Left kidney (tissue), 2 donors: ENCODE results near the gene SPDYC. TPM values are rescaled to one million over a fixed set of nuclear protein-coding genes. Genes with fewer than 3 reads are reported as not detected.
"Not testable (repeated sequence)": the region's sequence is repeated elsewhere in the genome, so short reads cannot be mapped to it uniquely, and the experiment has no call there.

Experiments
- DNase-seq: peaks from one replicate; pipeline ENCODE4 v3.0.0-alpha.2; 2013
- polyA plus RNA-seq: library from polyadenylated mRNA; unstranded; fragments of 120-200 nt; gene quantifications from one replicate; pipeline ENCODE4 v1.2.1, GENCODE V29; 2013; ENCODE audit not compliant: insufficient read length

Gene SPDYC
- polyA plus RNA-seq, 1 donor: not detected

GRCh38 chr11:65169164-65169641 lies 830 bp upstream of the SPDYC start:
- DNase-seq: no peak

- DNase-seq: no peak
These were observed 2.6 kb downstream of the SPDYC start for GRCh38 chr11:65172600-65172999.

- DNase-seq: not testable (repeated sequence)
These were observed 4.6 kb downstream of the SPDYC start for GRCh38 chr11:65174571-65175010.

DNA sequence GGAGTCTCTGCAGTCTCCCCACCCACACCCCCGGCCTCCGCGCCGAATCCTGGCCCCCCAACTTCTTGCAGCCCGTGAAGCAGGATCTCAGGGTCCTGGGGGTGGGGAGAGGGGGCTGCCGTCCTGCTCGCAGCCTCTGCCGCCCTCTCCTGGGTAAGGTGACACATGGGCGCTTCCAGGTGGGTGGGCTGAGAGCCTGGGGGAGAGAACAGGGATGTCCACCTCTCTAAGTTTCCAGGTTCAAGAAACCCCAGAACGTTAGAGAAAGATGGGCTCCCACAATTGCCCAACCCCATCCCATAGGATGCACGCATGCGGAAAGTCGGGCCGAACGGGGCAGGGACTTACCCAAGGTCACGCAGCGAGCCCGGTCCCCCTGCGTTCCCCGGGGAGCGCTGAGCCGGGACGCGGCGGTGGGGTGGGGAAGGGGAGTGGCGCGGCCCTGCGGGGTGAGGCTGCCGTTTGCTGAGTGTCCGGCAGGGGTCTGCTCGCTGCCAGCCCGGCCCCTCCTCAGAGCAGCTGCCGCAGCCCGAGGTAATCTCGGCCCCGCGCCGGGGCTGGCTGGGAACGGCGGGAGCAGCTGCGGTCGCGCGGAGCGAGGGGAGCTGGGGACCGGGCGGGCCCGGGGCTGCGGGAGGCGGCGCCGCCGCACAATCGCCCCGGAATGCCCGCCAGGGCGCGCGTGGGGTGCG lies 11.0 kb downstream of the SPDYC start:
- DNase-seq: peak; percentile 72

- DNase-seq: peak; percentile 59
These were observed 11.7 kb downstream of the SPDYC start, which contains the start of gene CAPN1 for GRCh38 chr11:65181569-65182257. TSS of gene CAPN1 (plus strand) at chr11:65181928. CDS start at chr11:65182702, 774 bp downstream.

- no peak for DNase-seq
These were observed 12.5 kb downstream of the SPDYC start for GRCh38 chr11:65182258-65183170.

GRCh38 chr11:65183201-65183891 lies 13.3 kb downstream of the SPDYC start:
- no peak for DNase-seq

DNA sequence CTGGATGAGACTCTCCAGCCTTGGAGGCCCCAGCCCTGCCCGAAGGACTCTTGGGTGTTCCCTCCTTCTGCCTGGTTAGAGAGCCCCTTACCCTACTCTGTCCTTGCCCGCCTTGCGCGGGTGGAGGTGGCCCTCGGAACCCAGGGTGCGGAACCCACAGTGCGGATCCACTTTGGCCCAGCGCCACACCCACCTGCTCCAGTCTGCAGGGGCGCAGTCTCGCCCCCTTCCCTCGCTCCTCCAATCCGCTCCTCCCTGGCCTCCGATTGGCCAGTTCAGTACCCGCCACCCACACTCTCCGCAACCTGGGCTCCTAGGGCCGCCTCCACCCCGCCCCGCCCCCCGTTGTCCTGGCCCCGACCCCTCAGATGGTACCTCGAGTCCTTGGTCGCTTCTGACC lies 14.1 kb downstream of the SPDYC start:
- DNase-seq: no peak

DNA sequence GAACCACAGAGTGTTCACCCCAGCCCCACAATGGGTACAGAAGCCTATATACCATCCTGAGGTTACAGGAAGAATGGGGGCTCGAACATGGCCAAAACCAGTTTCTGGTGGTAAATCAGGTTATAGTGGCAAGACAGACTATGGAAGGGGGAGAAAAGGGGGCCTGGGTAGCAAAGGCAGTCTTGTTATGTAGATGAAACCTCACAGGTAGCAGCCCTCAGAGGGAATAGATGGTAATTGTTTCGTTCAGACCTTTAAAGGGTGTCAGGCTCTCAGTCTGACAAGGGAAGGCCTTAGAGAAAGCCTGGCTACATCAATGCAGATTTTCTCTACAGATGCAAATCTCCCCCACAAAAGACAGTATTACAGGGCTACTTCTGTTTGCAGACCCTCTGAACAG lies 15.1 kb downstream of the SPDYC start:
- DNase-seq: no peak

- no peak for DNase-seq
These were observed 15.9 kb downstream of the SPDYC start for GRCh38 chr11:65185869-65186341.

DNA sequence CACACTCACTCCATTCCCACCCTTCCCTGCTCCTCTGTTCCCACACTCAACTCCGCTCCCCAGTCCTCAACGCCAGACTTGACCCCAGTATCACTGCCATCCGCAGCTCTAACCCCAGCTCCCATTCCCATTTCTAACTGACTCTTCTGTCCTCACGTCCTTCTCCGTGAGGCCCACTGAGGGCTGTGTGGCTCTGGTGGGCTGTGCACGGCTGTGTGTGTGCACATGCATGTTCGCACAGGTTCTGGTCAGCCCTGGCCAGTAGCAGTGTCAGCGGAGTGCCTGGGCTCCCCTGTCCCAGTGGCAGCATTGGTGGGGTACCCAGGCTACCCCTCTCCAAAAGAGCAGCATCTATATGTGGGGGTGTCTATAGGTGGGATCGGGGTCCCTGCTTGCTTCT lies 16.7 kb downstream of the SPDYC start:
- no peak for DNase-seq

- no peak for DNase-seq
These were observed 17.2 kb downstream of the SPDYC start for GRCh38 chr11:65187146-65187675.

GRCh38 chr11:65187971-65188461 lies 18.0 kb downstream of the SPDYC start:
- DNase-seq: no peak

- DNase-seq: no peak
These were observed 18.5 kb downstream of the SPDYC start for GRCh38 chr11:65188486-65188885.

GRCh38 chr11:65189191-65189590 lies 19.2 kb downstream of the SPDYC start:
- DNase-seq: no peak

- DNase-seq: no peak
These were observed 24.5 kb downstream of the SPDYC start for GRCh38 chr11:65194564-65194963.

DNA sequence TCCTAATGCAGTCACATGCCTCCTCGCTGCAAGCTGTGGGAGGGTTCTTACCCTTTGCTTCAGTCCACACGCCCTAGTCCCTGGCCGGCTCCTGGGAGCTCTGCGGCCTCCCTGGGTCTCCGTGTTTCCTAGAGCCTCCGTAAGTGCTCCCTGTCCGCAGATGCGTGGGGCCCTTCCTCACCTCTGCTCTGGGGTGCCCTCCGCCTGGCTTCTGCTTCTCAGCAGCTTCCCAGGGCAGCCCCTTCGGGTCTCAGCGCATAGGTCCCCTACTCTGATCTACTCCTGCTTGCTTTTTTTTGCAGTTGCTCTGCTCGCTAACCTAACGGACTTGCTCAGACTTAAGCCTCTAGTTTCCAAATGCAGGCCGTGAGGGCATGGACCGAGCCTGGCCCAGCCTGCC lies 34.1 kb downstream of the SPDYC start:
- DNase-seq: no peak

DNA sequence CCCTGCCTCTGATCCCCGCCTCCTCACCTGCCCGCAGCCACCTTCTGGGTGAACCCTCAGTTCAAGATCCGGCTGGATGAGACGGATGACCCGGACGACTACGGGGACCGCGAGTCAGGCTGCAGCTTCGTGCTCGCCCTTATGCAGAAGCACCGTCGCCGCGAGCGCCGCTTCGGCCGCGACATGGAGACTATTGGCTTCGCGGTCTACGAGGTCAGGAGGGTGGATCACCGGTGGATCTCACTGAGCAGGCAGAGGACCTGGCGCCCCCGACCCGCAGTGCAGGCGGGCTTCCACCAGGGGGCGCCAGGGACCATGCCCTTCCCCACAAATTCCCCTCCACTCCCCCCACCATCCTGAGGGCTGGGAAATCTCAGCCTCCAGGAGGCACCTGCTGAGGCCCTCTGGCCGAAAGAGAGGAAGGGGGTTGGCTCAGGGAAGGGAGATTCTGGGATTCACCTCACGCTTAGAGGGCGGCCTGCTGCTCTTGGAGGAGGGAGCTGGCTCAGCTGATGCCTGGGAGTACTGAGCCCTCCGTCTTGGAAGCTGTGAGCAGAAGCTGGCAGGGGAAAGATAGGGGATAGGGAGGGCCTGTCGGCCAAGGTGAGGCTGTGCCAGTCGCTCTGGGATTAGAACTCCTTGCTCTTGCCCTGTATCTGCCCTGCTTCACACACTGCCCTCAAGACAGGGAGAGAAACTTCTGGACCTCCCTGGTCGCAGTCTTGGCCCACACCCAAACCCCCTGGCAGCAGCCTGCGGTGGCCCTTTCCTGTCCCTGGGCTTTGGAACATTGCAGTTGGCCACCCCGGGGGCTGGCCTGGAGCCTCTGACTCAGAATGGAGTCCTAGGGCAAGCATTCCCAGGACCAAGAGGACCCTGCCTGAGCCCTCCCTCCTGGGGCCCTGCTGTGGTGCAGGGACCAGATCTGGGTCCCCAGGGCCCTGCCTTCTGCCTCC lies 34.9 kb downstream of the SPDYC start:
- no peak for DNase-seq

DNA sequence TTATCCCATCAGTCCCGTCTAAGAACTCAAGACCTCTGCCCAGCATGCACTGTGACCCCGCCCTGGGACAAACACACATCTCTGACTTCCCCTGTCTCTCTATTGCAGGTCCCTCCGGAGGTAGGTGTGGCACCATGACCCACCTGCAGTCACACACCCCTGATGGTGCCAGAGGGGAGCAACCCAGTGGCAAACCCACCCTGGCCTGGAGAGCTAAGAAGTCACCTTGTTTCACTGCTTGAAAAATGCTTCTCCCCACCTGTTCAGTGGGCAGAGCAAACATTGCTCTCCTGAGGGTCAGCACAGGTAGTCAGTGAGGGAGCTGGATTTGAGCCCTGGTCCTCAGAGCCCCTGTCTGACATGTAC lies 35.6 kb downstream of the SPDYC start:
- no peak for DNase-seq

- DNase-seq: no peak
These were observed 36.4 kb downstream of the SPDYC start for GRCh38 chr11:65206441-65206841.
